GM19463 (cell line): ENCODE data around the gene AURKA.
A peak's percentile ranks its signal among the peaks of the same experiment; 100 is the strongest.
"Not testable (repeated sequence)": the region's sequence is repeated elsewhere in the genome, so short reads cannot be mapped to it uniquely, and the experiment has no call there.

Source experiments
- ATAC-seq: cut with Tn5 transposase; IDR thresholded peaks from one replicate; pipeline ENCODE4 v1.9.1; 2021; ENCODE audit warnings: mild to moderate bottlenecking, moderate library complexity; ENCODE audit not compliant: unreplicated experiment

AURKA gene

GRCh38 chr20:56422076-56422823 lies 30.2 kb upstream of the AURKA start:
- no peak for ATAC-seq

GRCh38 chr20:56420940-56421688 lies 29.1 kb upstream of the AURKA start:
- no peak for ATAC-seq

- no peak for ATAC-seq
These were observed 28.0 kb upstream of the AURKA start for GRCh38 chr20:56420028-56420427.

DNA sequence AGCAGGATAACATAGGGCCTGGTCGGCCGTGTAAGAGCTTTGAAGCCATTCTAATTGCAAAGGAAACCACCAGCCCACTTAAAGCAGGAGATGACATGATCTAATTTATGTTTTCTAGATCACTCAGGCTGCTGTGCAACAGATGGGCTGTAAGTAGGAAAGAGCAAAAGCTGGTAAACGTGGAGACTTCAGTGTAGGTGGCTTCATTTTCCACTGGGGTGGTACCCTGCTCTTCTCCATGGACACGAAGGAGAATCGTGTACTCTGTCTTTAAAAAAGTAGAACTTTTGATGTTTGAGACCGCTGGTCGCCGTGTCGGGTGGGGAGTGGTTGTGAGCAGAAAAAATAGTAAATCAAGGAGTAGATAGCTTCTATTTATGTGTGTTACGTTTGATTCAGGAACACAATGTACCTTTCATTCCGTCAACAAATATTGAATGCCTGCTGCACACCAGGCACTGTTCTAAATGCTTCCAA lies 26.4 kb upstream of the AURKA start:
- no peak for ATAC-seq

DNA sequence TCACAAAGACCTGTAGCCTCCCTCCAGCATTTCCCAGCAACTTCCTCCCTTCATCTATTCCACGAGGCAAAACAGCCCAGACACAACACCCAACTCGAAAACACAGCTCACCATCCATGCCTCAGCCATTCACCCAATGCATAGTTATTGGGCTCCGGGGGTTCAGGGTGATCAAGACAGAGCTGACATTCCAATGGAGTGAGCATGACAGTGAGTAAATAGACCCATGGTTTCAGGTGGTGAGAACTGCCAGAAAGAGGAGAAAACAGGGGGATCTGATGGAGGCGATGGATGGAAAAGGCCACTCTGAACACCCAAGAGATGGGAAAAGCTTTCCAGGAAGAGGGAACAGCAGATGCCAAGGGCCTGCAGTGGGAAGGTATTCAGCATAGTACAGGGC lies 25.9 kb upstream of the AURKA start:
- ATAC-seq: no peak

DNA sequence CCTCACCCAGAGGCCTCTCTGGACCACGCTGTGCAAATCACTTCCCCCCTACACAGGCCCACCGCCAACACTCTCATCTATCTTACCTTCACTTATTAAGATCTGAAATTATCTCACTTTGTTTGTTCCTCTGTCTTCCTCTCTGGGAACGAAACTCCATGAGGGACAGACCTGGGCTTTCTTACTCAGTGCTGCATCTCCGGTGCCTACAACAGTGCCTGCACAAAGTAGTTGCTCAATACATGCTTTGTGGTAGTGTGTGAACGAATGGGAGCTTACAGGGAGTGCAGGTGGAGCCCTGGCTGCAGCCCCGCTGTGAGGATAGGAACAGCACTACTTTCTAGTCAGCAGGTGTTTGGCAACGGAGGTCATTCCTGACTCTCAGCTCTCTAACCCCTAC lies 25.4 kb upstream of the AURKA start:
- ATAC-seq: no peak

- ATAC-seq: no peak
These were observed 23.1 kb upstream of the AURKA start for GRCh38 chr20:56414842-56415765.

GRCh38 chr20:56412949-56413348 lies 20.9 kb upstream of the AURKA start:
- ATAC-seq: no peak

DNA sequence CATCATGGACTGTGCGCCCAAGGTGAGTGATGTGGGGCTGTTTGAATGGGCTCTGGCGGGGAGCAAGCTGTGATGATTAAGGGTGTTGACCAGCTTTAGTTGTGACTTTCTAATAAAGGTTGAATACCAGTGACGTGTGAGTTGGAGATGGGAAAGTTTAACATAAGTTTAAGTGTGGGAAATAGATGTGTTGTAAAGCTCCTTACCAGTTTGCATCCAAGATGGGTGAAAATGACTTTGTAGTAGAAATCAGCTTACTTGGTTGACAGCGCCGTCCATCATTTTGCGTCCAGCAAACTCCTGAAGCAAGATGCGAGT lies 20.4 kb upstream of the AURKA start:
- no peak for ATAC-seq

- peak; percentile 76 for ATAC-seq
These were observed 19.9 kb upstream of the AURKA start, which contains the start of gene CASS4 for GRCh38 chr20:56411759-56412472. TSS of gene CASS4 (plus strand) at chr20:56412260. CDS start at chr20:56412459, 199 bp downstream.

DNA sequence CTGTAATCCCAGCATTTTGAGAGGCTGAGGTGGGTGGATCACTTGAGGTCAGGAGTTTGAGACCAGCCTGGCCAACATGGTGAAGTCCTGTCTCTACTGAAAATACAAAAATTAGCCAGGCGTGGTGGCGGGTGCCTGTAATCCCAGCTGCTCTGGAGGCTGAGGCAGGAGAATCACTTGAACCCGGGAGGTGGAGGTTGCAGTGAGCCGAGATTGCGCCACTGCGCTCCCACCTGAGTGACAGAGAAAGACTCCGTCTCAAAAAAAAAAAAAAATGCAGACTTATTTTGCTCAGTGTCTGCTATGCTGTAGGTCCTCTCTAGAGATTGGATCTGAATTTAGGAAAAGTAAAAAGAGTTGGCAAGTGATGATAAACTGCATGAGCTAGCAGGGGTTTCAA lies 19.3 kb upstream of the AURKA start:
- ATAC-seq: not testable (repeated sequence)

GRCh38 chr20:56409956-56410355 lies 17.9 kb upstream of the AURKA start:
- ATAC-seq: no peak

GRCh38 chr20:56409521-56409920 lies 17.5 kb upstream of the AURKA start:
- ATAC-seq: no peak

GRCh38 chr20:56406910-56407309 lies 14.9 kb upstream of the AURKA start:
- ATAC-seq: no peak

GRCh38 chr20:56405356-56405755 lies 13.3 kb upstream of the AURKA start:
- not testable (repeated sequence) for ATAC-seq

DNA sequence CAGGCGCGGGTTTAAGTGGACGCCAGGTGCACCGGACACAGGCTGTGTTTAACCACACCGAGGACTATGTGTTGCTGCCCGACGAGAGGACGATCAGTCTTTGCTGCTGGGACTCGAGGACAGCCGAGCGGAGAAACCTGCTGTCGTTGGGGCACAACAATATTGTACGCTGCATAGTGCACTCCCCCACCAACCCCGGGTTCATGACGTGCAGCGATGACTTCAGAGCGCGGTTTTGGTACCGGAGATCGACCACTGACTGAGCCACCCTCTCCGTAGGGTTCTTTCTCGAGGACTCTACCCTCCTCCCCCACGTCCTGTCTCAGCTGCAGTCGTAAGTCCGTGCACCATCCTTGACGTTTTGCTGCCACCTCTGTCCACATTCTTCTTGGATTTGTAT lies 11.4 kb upstream of the AURKA start:
- ATAC-seq: no peak

GRCh38 chr20:56400001-56400640 lies 8.1 kb upstream of the AURKA start:
- no peak for ATAC-seq

GRCh38 chr20:56395166-56395565 lies 3.2 kb upstream of the AURKA start:
- ATAC-seq: no peak

GRCh38 chr20:56393653-56394052 lies 1.6 kb upstream of the AURKA start:
- ATAC-seq: no peak

DNA sequence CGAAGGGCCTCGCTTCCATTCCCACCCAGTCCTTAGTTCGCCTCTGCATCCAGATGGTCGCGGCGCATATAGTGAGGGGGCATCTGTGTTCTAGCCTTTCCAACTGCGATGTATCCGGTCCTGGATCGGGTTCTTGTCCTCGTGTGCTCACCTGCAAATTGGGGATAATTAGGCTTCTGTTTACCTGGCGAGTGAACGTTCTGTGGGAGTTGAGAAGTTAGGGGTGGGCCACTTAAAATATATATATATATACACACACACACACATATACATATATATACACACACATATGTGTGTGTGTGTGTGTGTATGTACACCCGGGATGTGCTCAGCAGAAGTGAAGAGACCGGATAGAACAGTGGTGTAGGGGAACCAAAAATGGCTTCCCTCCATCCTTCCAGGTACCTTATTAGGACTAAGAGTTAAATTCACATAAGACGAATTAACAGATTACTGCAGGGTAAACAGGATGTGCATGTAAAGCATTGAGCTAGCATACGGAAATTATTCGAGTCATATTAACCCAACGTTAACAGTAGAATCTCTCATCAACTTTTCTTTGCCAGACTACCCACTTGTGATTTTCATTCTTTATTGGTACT lies 967 bp upstream of the AURKA start:
- no peak for ATAC-seq
